Liver (tissue), 9 donors: ENCODE results near the gene CBR1. TPM values are rescaled to one million over a fixed set of nuclear protein-coding genes. Genes with fewer than 3 reads are reported as not detected.

ENCODE experiments used
- DNase-seq: peaks from one replicate; pipeline ENCODE4 v3.0.0-alpha.2; 2017; ENCODE audit warnings: low spot score
- H3K27ac ChIP-seq, 2 donors: one replicate each; pipeline ENCODE4 v1.7.0; 2013; ENCODE audit warnings: inconsistent platforms in 2 of 2, low read length in 2 of 2, control low read depth in 1 of 2, low read depth in 1 of 2, mild to moderate bottlenecking in 1 of 2
- H3K27me3 ChIP-seq, 4 donors: one replicate each; pipeline versions ENCODE4 v1.6.1 to v1.7.0; 2013; ENCODE audit warnings: low read length in 3 of 4, inconsistent platforms in 1 of 4, mild to moderate bottlenecking in 1 of 4, moderate library complexity in 1 of 4; ENCODE audit not compliant: control insufficient read depth in 4 of 4, insufficient read depth in 4 of 4
- H3K36me3 ChIP-seq, 4 donors: one replicate each; pipeline versions ENCODE4 v1.6.1 to v1.7.0; 2013; ENCODE audit warnings: low read length in 3 of 4, mild to moderate bottlenecking in 3 of 4, low read depth in 1 of 4, moderate library complexity in 1 of 4; ENCODE audit not compliant: control insufficient read depth in 4 of 4, insufficient read depth in 3 of 4
- H3K4me1 ChIP-seq, 4 donors: one replicate each; pipeline versions ENCODE4 v1.6.1 to v1.7.0; 2013; ENCODE audit warnings: low read length in 3 of 4, mild to moderate bottlenecking in 3 of 4, moderate library complexity in 1 of 4; ENCODE audit not compliant: control insufficient read depth in 4 of 4, insufficient read depth in 4 of 4
- H3K4me3 ChIP-seq, 3 donors: one replicate each; pipeline versions ENCODE4 v1.6.1 to v1.7.0; 2013; ENCODE audit warnings: low read length in 3 of 3, control low read depth in 1 of 3, low read depth in 1 of 3, mild to moderate bottlenecking in 1 of 3
- H3K9ac ChIP-seq, 2 donors: one replicate each; pipeline ENCODE4 v1.7.0; 2013; ENCODE audit warnings: low read length in 2 of 2, mild to moderate bottlenecking in 2 of 2, moderate library complexity in 2 of 2, control low read depth in 1 of 2, low read depth in 1 of 2
- H3K9me3 ChIP-seq, 4 donors: one replicate each; pipeline versions ENCODE4 v1.6.1 to v1.7.0; 2013; ENCODE audit warnings: low read length in 3 of 4; ENCODE audit not compliant: control insufficient read depth in 4 of 4
- EGR1 ChIP-seq, 2 donors: IDR thresholded peaks; 2 replicates each; pipeline ENCODE4 v1.6.1; 2016 to 2018; ENCODE audit warnings: antibody characterized with exemption in 2 of 2, low read depth in 2 of 2
- FOXA1 ChIP-seq: IDR thresholded peaks from 2 replicates; pipeline ENCODE4 v1.6.1; 2016; ENCODE audit warnings: antibody characterized with exemption
- FOXA2 ChIP-seq: IDR thresholded peaks from 2 replicates; pipeline ENCODE4 v1.6.1; 2016; ENCODE audit warnings: antibody characterized with exemption
- GABPA ChIP-seq, 2 donors: IDR thresholded peaks in 1 of 2; conservative IDR thresholded peaks in 1 of 2; 2 replicates each; pipeline ENCODE4 v1.6.1; 2016; ENCODE audit warnings: antibody characterized with exemption in 2 of 2, mild to moderate bottlenecking in 1 of 2, moderate library complexity in 1 of 2
- HNF4A ChIP-seq, 2 donors: conservative IDR thresholded peaks; 2 replicates each; pipeline ENCODE4 v1.6.1; 2016; ENCODE audit warnings: antibody characterized with exemption in 2 of 2, mild to moderate bottlenecking in 2 of 2
- HNF4G ChIP-seq: IDR thresholded peaks from 2 replicates; pipeline ENCODE4 v1.6.1; 2016; ENCODE audit warnings: antibody characterized with exemption
- JUND ChIP-seq, 2 donors: IDR thresholded peaks; 2 replicates each; pipeline ENCODE4 v1.6.1; 2016; ENCODE audit warnings: antibody characterized with exemption in 2 of 2
- NR2F2 ChIP-seq: IDR thresholded peaks from 2 replicates; pipeline ENCODE4 v1.6.1; 2016; ENCODE audit warnings: antibody characterized with exemption
- RAD21 ChIP-seq, 2 donors: IDR thresholded peaks; 2 replicates each; pipeline ENCODE4 v1.6.1; 2016; ENCODE audit warnings: antibody characterized with exemption in 2 of 2, mild to moderate bottlenecking in 2 of 2
- RXRA ChIP-seq, 2 donors: IDR thresholded peaks; 2 replicates each; pipeline ENCODE4 v1.6.1; 2017 to 2018; ENCODE audit warnings: antibody characterized with exemption in 2 of 2, mild to moderate bottlenecking in 1 of 2
- SP1 ChIP-seq: IDR thresholded peaks from 2 replicates; pipeline ENCODE4 v1.6.1; 2018; ENCODE audit warnings: antibody characterized with exemption, mild to moderate bottlenecking
- TAF1 ChIP-seq: conservative IDR thresholded peaks from 2 replicates; pipeline ENCODE4 v1.6.1; 2016; ENCODE audit warnings: antibody characterized with exemption, mild to moderate bottlenecking
- YY1 ChIP-seq: IDR thresholded peaks from 2 replicates; pipeline ENCODE4 v1.6.1; 2016; ENCODE audit warnings: antibody characterized with exemption, mild to moderate bottlenecking
- WGBS: extraction: QIAGEN DNeasy Blood & Tissue Kit; methylation state at CpG from one replicate; pipeline ENCODE4 v1.1.7; 2013; 5-methylcytosine and 5-hydroxymethylcytosine counted together
- polyA plus RNA-seq, 2 donors: library from polyadenylated mRNA; stranded (reverse) in 1 of 2; unstranded in 1 of 2; fragments of 200-250 nt in 1 of 2; fragments of >200 nt in 1 of 2; fragmentation: Nextera tagmentation in 1 of 2; extraction: Ambion mirVana in 1 of 2; gene quantifications; one replicate each; pipeline versions ENCODE4 v1.2.1 to v1.2.3, GENCODE V29; 2013 to 2015
- total RNA-seq, 2 donors: library from RNA; depleted of rRNA; stranded (reverse); fragments of >200 nt; gene quantifications; one replicate each; pipeline ENCODE4 v1.2.3, GENCODE V29; 2014
- TF ChIP-seq, protein P1 (sequence below): IDR thresholded peaks from 2 replicates; pipeline ENCODE4 v1.6.1; 2016; ENCODE audit warnings: antibody characterized with exemption
- TF ChIP-seq, protein P2 (sequence below): IDR thresholded peaks from 2 replicates; pipeline ENCODE4 v1.6.1; 2016; ENCODE audit warnings: antibody characterized with exemption
- TF ChIP-seq, protein P3 (sequence below): IDR thresholded peaks from 2 replicates; pipeline ENCODE4 v1.6.1; 2016; ENCODE audit warnings: antibody characterized with exemption, mild to moderate bottlenecking
- TF ChIP-seq, protein P4 (sequence below): fragments of 150-350 bp; IDR thresholded peaks from 2 replicates; pipeline ENCODE4 v1.5.1; 2017; ENCODE audit warnings: improper control_type of control experiment, low read depth, low read length; ENCODE audit not compliant: missing input control
- TF ChIP-seq, protein P5 (sequence below): IDR thresholded peaks from 2 replicates; pipeline ENCODE4 v1.6.1; 2016; ENCODE audit warnings: antibody characterized with exemption
- donor health status: healthy.
- donor health status: healthy.
- donor health status: healthy.
- donor health status: healthy.
- donor health status: healthy.

The CBR1 gene
- total and polyA plus RNA-seq, 4 donors = 94.2 to 218 (median 178) TPM

GRCh38 chr21:36039861-36040260 is 30.0 kb upstream of the CBR1 start:
- no peak overlapping the region for H3K27ac ChIP-seq
- peaks cover 19 to 59% (median 51%) of the 10 kb centered on the region in 4 donors for H3K36me3 ChIP-seq
- 94% methylated on average over 6 of the region's 6 CpGs for WGBS
- H3K27me3 ChIP-seq = no peaks in the 10 kb centered on the region
- no peak for DNase-seq
- no peaks in the 10 kb centered on the region for H3K9me3 ChIP-seq
- no peak overlapping the region for H3K9ac ChIP-seq
- H3K4me1 ChIP-seq = no peaks in the 10 kb centered on the region
- TF ChIP-seq TAF1 = no peak
- TF ChIP-seq YY1 = no peak
- H3K4me3 ChIP-seq = no peak overlapping the region

DNA sequence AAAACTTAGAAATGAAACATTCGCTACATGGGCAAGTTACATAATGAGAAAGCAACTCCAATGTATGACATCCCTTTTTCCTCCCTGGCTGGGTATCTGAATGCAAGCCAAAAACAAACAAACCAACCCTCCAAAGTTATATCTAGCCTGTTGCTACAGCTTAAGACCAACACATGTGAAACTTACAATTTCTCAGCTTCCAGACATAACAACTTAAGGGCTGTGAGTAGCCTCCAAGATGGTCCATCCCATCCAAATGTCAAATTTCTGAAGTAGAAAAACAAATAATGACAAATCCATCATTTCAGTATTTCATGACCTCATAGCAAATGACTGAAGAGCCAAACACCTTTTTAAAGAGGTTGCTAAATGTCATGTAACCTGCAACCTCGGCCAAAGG is 29.4 kb upstream of the CBR1 start:
- TF ChIP-seq SP1 (no peak), JUND (IDR thresholded peaks at IDR 0.05) (no peak), HNF4G (no peak)
- no peaks in the 10 kb centered on the region for H3K4me1 ChIP-seq
- H3K27me3 ChIP-seq = no peaks in the 10 kb centered on the region
- H3K4me3 ChIP-seq = no peak overlapping the region
- peaks cover 19 to 60% (median 53%) of the 10 kb centered on the region in 4 donors for H3K36me3 ChIP-seq
- DNase-seq = no peak
- H3K9me3 ChIP-seq = no peaks in the 10 kb centered on the region
- WGBS = 92% methylated on average over 2 of the region's 2 CpGs
- H3K27ac ChIP-seq = no peak overlapping the region
- H3K9ac ChIP-seq = no peak overlapping the region

DNA sequence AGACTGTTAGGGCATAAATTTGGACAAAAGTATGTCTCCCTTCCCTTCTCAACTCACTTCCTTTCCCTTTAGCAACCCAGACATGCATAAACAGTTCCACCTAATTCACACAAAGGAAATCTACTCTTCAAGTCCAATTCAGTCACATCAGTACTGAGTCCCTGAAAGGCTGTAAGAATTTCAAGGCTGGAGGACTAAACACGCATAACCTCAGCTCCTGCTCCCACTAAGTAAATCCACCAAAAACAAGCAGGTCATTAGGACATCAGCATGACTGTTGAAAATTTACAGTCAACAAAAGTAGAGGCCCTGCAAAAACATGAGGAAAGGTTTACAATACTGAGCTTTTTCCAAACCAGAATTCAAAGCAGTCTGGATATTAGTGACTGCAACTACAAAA is 27.9 kb upstream of the CBR1 start:
- peaks cover 18 to 63% (median 52%) of the 10 kb centered on the region in 4 donors for H3K36me3 ChIP-seq
- H3K4me1 ChIP-seq = no peaks in the 10 kb centered on the region
- 93% methylated on average over 1 of the region's 1 CpG for WGBS

More for the DNA sequence above, 27.9 kb upstream of the CBR1 start:
- Histone ChIP-seq H3K27me3 (no peaks in the 10 kb centered on the region), H3K4me3 (no peak overlapping the region), H3K27ac (no peak overlapping the region), H3K9me3 (no peaks in the 10 kb centered on the region), H3K9ac (no peak overlapping the region)
- no peak for DNase-seq
- TF ChIP-seq HNF4G (no peak), RAD21 (IDR thresholded peaks at IDR 0.05) (no peak), EGR1 (IDR thresholded peaks at IDR 0.05; ENCODE audit: low read depth in 2 of 2) (no peak), FOXA1 (no peak), YY1 (no peak), SP1 (no peak), NR2F2 (no peak), RXRA (IDR thresholded peaks at IDR 0.05) (no peak), FOXA2 (no peak), JUND (IDR thresholded peaks at IDR 0.05) (no peak), HNF4A (conservative IDR thresholded peaks at IDR 0.05) (no peak), TAF1 (no peak), GABPA (IDR thresholded peaks at IDR 0.05 in 1 of 2, conservative IDR thresholded peaks at IDR 0.05 in 1 of 2) (no peak)
- TF ChIP-seq, protein P1, sequence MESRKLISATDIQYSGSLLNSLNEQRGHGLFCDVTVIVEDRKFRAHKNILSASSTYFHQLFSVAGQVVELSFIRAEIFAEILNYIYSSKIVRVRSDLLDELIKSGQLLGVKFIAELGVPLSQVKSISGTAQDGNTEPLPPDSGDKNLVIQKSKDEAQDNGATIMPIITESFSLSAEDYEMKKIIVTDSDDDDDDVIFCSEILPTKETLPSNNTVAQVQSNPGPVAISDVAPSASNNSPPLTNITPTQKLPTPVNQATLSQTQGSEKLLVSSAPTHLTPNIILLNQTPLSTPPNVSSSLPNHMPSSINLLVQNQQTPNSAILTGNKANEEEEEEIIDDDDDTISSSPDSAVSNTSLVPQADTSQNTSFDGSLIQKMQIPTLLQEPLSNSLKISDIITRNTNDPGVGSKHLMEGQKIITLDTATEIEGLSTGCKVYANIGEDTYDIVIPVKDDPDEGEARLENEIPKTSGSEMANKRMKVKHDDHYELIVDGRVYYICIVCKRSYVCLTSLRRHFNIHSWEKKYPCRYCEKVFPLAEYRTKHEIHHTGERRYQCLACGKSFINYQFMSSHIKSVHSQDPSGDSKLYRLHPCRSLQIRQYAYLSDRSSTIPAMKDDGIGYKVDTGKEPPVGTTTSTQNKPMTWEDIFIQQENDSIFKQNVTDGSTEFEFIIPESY = no peak
- TF ChIP-seq, protein P2, sequence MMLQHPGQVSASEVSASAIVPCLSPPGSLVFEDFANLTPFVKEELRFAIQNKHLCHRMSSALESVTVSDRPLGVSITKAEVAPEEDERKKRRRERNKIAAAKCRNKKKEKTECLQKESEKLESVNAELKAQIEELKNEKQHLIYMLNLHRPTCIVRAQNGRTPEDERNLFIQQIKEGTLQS = no peak
- TF ChIP-seq, protein P3, sequence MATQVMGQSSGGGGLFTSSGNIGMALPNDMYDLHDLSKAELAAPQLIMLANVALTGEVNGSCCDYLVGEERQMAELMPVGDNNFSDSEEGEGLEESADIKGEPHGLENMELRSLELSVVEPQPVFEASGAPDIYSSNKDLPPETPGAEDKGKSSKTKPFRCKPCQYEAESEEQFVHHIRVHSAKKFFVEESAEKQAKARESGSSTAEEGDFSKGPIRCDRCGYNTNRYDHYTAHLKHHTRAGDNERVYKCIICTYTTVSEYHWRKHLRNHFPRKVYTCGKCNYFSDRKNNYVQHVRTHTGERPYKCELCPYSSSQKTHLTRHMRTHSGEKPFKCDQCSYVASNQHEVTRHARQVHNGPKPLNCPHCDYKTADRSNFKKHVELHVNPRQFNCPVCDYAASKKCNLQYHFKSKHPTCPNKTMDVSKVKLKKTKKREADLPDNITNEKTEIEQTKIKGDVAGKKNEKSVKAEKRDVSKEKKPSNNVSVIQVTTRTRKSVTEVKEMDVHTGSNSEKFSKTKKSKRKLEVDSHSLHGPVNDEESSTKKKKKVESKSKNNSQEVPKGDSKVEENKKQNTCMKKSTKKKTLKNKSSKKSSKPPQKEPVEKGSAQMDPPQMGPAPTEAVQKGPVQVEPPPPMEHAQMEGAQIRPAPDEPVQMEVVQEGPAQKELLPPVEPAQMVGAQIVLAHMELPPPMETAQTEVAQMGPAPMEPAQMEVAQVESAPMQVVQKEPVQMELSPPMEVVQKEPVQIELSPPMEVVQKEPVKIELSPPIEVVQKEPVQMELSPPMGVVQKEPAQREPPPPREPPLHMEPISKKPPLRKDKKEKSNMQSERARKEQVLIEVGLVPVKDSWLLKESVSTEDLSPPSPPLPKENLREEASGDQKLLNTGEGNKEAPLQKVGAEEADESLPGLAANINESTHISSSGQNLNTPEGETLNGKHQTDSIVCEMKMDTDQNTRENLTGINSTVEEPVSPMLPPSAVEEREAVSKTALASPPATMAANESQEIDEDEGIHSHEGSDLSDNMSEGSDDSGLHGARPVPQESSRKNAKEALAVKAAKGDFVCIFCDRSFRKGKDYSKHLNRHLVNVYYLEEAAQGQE = no peak
- TF ChIP-seq, protein P4, sequence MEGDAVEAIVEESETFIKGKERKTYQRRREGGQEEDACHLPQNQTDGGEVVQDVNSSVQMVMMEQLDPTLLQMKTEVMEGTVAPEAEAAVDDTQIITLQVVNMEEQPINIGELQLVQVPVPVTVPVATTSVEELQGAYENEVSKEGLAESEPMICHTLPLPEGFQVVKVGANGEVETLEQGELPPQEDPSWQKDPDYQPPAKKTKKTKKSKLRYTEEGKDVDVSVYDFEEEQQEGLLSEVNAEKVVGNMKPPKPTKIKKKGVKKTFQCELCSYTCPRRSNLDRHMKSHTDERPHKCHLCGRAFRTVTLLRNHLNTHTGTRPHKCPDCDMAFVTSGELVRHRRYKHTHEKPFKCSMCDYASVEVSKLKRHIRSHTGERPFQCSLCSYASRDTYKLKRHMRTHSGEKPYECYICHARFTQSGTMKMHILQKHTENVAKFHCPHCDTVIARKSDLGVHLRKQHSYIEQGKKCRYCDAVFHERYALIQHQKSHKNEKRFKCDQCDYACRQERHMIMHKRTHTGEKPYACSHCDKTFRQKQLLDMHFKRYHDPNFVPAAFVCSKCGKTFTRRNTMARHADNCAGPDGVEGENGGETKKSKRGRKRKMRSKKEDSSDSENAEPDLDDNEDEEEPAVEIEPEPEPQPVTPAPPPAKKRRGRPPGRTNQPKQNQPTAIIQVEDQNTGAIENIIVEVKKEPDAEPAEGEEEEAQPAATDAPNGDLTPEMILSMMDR = no peak
- TF ChIP-seq, protein P5, sequence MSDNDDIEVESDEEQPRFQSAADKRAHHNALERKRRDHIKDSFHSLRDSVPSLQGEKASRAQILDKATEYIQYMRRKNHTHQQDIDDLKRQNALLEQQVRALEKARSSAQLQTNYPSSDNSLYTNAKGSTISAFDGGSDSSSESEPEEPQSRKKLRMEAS = no peak
